ENCODE measurements around the gene TSEN54.

DNA sequence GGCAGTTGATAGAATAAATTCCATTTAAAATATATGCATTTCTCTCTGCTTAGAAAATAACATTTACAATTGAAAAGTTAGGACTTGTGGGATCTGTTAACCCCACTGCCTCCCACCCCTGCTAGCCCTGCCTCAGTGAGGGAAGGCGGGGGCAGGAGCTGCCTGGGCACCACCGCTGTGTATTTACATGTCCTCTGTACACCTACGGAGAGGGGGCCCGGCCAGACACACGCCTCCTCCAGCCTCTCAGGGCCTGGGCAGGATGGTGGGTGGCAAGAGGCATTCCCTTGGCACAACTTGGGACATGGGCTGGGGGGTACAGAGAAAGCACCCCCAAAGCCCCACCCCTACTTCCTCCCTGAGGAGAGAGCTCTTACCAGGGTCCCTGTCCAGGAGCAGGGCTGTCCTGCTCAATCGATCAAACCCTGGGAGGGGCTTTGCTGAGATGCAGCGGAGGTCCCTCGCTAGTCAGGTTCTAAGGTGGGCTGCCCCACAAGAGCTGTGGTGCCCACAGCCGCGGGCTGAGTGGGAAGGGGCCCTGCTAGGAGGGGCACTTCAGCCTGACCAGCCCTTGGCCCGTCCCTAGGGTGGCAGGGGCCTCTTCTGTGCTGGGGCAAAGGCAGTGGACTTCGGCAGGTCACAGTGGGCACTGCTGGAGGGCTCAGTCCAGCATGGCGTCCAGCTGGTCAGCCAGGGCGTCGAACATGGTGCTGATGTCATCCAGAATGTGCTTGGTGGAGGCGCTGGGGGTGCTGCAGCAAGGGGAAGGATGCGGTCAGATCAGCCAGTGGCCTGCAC, 15.7 kb upstream of the TSEN54 start:
- TF ChIP-seq, protein P1, sequence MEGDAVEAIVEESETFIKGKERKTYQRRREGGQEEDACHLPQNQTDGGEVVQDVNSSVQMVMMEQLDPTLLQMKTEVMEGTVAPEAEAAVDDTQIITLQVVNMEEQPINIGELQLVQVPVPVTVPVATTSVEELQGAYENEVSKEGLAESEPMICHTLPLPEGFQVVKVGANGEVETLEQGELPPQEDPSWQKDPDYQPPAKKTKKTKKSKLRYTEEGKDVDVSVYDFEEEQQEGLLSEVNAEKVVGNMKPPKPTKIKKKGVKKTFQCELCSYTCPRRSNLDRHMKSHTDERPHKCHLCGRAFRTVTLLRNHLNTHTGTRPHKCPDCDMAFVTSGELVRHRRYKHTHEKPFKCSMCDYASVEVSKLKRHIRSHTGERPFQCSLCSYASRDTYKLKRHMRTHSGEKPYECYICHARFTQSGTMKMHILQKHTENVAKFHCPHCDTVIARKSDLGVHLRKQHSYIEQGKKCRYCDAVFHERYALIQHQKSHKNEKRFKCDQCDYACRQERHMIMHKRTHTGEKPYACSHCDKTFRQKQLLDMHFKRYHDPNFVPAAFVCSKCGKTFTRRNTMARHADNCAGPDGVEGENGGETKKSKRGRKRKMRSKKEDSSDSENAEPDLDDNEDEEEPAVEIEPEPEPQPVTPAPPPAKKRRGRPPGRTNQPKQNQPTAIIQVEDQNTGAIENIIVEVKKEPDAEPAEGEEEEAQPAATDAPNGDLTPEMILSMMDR (IDR thresholded peaks at IDR 0.05), result no peak
- TF ChIP-seq POLR2A (IDR thresholded peaks at IDR 0.05), result no peak
